Neural cell (in vitro differentiated cells): ENCODE measurements around the gene TMEM147. TPM values are rescaled to one million over a fixed set of nuclear protein-coding genes. Genes with fewer than 3 reads are reported as not detected.

ENCODE experiments used
- H2AFZ ChIP-seq: fragments of 200-600, 300-800 bp; sonication (generic), shearing (Covaris generic); 2 replicates; pipeline ENCODE4 v1.6.0; 2014; ENCODE audit warnings: low read depth, mild to moderate bottlenecking, antibody characterized with exemption, low read length, moderate library complexity
- H3F3A ChIP-seq: fragments of 200-600 bp; shearing (Covaris generic); 2 replicates; pipeline ENCODE4 v1.6.1; 2016; ENCODE audit warnings: mild to moderate bottlenecking, moderate library complexity, mixed read lengths, antibody characterized with exemption, low read length; ENCODE audit not compliant: insufficient read depth, poor library complexity, severe bottlenecking
- H3K27ac ChIP-seq: fragments of 200-600, 300-800 bp; sonication (generic), shearing (Covaris generic); 2 replicates; pipeline ENCODE4 v1.5.1; 2014; ENCODE audit warnings: mild to moderate bottlenecking, low read length, moderate library complexity
- H3K27me3 ChIP-seq: fragments of 300-800, 200-600 bp; sonication (generic), shearing (Covaris generic); 2 replicates; pipeline ENCODE4 v1.6.0; 2014; ENCODE audit warnings: mild to moderate bottlenecking, low read depth, low read length, moderate library complexity; ENCODE audit not compliant: insufficient read depth
- H3K36me3 ChIP-seq: fragments of 300-800, 200-600 bp; sonication (generic), shearing (Covaris generic); 2 replicates; pipeline ENCODE4 v1.5.1; 2014; ENCODE audit warnings: mild to moderate bottlenecking, antibody characterized with exemption, low read length, moderate library complexity; ENCODE audit not compliant: insufficient read depth
- H3K4me2 ChIP-seq: fragments of 300-800, 200-600 bp; sonication (generic), shearing (Covaris generic); 2 replicates; pipeline ENCODE4 v1.6.0; 2014; ENCODE audit warnings: mild to moderate bottlenecking, low read length
- H3K4me3 ChIP-seq: fragments of 300-800, 200-600 bp; sonication (generic), shearing (Covaris generic); 2 replicates; pipeline ENCODE4 v1.5.1; 2014; ENCODE audit warnings: mild to moderate bottlenecking, low read length, moderate library complexity
- H3K79me2 ChIP-seq: fragments of 200-600 bp; shearing (Covaris generic); replicated peaks from 2 replicates; pipeline ENCODE4 v1.6.0; 2014; ENCODE audit warnings: mild to moderate bottlenecking, low read length, moderate library complexity; ENCODE audit not compliant: insufficient read depth
- H3K9ac ChIP-seq: fragments of 300-800, 200-600 bp; sonication (generic), shearing (Covaris generic); 2 replicates; pipeline ENCODE4 v1.6.1; 2016; ENCODE audit warnings: mild to moderate bottlenecking, low read length, mixed read lengths
- H3K9me2 ChIP-seq: fragments of 200-600 bp; shearing (Covaris generic); 2 replicates; pipeline ENCODE4 v1.6.1; 2016; ENCODE audit warnings: mild to moderate bottlenecking, low read length, mixed read lengths; ENCODE audit not compliant: insufficient read depth
- H3K9me3 ChIP-seq: fragments of 200-600, 300-800 bp; sonication (generic), shearing (Covaris generic); 2 replicates; pipeline ENCODE4 v1.6.1; 2016; ENCODE audit warnings: mild to moderate bottlenecking, mixed run types, low read length, moderate library complexity, mixed read lengths
- H4K20me1 ChIP-seq: fragments of 200-600 bp; shearing (Covaris generic); 2 replicates; pipeline ENCODE4 v1.6.1; 2016; ENCODE audit warnings: mild to moderate bottlenecking, mixed run types; ENCODE audit not compliant: insufficient read depth
- EP300 ChIP-seq: fragments of 450-650 bp; conservative IDR thresholded peaks from 2 replicates; pipeline ENCODE4 v1.6.1; 2014; ENCODE audit warnings: antibody characterized with exemption, mild to moderate bottlenecking, moderate library complexity; ENCODE audit not compliant: poor library complexity, severe bottlenecking
- EZH2 ChIP-seq: fragments of 200-600, 300-800 bp; shearing (Covaris generic), sonication (generic); IDR thresholded peaks from 2 replicates; pipeline ENCODE4 v1.6.1; 2014; ENCODE audit warnings: antibody characterized with exemption, low read length, borderline replicate concordance, mild to moderate bottlenecking; ENCODE audit not compliant: insufficient read depth, poor library complexity, severe bottlenecking
- MXI1 ChIP-seq: fragments of 450-650 bp; conservative IDR thresholded peaks from 2 replicates; pipeline ENCODE4 v1.6.1; 2014; ENCODE audit warnings: antibody characterized with exemption, mild to moderate bottlenecking; ENCODE audit not compliant: poor library complexity, severe bottlenecking
- POLR2AphosphoS5 ChIP-seq: IDR thresholded peaks from 2 replicates; pipeline ENCODE4 v1.6.1; 2012
- RAD21 ChIP-seq: fragments of 450-650 bp; conservative IDR thresholded peaks from 2 replicates; pipeline ENCODE4 v1.6.1; 2014; ENCODE audit warnings: antibody characterized with exemption, mild to moderate bottlenecking, moderate library complexity
- SMC3 ChIP-seq: fragments of 450-650 bp; conservative IDR thresholded peaks from 2 replicates; pipeline ENCODE4 v1.6.1; 2014; ENCODE audit warnings: antibody characterized with exemption, mild to moderate bottlenecking, moderate library complexity; ENCODE audit not compliant: poor library complexity
- TAF1 ChIP-seq: IDR thresholded peaks from 2 replicates; pipeline ENCODE4 v1.6.1; 2012; ENCODE audit warnings: low read depth
- polyA plus RNA-seq: library from polyadenylated mRNA; depleted of rRNA; stranded (reverse); fragments of >200 nt; gene quantifications from 2 replicates; pipeline ENCODE4 v1.2.3, GENCODE V29; 2014
- TF ChIP-seq, protein P1 (sequence below): fragments of 450-650 bp; IDR thresholded peaks from 2 replicates; pipeline ENCODE4 v1.5.1; 2014; ENCODE audit warnings: antibody characterized with exemption, mild to moderate bottlenecking, moderate library complexity; ENCODE audit not compliant: poor library complexity, severe bottlenecking
- TF ChIP-seq, protein P2 (sequence below): IDR thresholded peaks from 2 replicates; pipeline ENCODE4 v1.6.1; 2012; ENCODE audit warnings: borderline replicate concordance

TMEM147 gene
- polyA plus RNA-seq, 1 donor from 2014 or later: 106 TPM

DNA sequence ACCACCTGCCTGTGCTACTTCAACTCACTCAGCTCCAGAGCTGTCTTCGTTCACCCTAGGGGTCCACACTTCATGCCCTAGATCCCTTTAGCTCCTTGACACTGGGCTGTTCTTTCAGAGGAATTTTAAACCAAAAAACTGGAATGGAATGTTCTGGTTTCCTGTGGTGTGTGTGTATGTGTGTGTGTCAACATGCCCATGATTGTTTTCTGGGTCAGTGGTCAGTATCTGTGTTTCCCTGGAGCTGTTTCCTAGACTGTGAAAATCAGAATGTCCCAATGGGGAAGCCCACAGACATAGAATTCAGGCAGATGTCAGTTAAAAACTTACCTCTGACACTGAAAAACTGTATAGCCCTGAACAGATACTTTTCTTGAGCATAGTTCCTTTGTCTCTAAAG is 41.9 kb downstream of the TMEM147 start:
- Histone ChIP-seq H3K27ac (no peak overlapping the region), H3K9me2 (no peaks in the 10 kb centered on the region), H3K4me2 (no peak overlapping the region), H3F3A (no peaks in the 10 kb centered on the region), H4K20me1 (no peaks in the 10 kb centered on the region), H3K27me3 (no peaks in the 10 kb centered on the region), H3K36me3 (no peaks in the 10 kb centered on the region), H2AFZ (no peak overlapping the region), H3K4me3 (no peak overlapping the region), H3K79me2 (no peaks in the 10 kb centered on the region), H3K9me3 (no peaks in the 10 kb centered on the region), H3K9ac (no peak overlapping the region)
- TF ChIP-seq SMC3 (no peak), EP300 (no peak), TAF1 (no peak), RAD21 (no peak), MXI1 (no peak), POLR2AphosphoS5 (no peak), EZH2 (no peak)
- TF ChIP-seq, protein P1, sequence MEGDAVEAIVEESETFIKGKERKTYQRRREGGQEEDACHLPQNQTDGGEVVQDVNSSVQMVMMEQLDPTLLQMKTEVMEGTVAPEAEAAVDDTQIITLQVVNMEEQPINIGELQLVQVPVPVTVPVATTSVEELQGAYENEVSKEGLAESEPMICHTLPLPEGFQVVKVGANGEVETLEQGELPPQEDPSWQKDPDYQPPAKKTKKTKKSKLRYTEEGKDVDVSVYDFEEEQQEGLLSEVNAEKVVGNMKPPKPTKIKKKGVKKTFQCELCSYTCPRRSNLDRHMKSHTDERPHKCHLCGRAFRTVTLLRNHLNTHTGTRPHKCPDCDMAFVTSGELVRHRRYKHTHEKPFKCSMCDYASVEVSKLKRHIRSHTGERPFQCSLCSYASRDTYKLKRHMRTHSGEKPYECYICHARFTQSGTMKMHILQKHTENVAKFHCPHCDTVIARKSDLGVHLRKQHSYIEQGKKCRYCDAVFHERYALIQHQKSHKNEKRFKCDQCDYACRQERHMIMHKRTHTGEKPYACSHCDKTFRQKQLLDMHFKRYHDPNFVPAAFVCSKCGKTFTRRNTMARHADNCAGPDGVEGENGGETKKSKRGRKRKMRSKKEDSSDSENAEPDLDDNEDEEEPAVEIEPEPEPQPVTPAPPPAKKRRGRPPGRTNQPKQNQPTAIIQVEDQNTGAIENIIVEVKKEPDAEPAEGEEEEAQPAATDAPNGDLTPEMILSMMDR: no peak

DNA sequence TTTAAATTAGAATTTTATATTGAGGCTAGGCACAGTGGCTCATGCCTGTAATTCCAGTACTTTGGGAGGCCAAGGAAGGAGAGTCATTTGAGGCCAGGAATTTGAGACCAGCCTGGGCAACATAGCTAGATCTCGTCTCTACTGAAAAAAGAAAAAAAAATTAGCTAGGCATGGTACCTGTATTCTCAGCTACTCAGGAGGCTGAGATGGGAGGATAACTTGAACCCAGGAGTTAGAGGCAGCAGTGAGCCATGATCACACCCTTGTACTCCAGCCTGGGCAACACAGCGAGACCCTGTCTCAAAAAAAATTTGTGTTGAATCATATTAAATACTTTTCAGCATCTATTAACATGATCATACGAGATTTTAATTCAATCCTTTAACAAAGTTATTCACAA is 45.4 kb downstream of the TMEM147 start:
- Histone ChIP-seq H3K9ac (no peak overlapping the region), H3F3A (no peaks in the 10 kb centered on the region), H3K36me3 (no peaks in the 10 kb centered on the region), H3K9me2 (no peaks in the 10 kb centered on the region), H3K27ac (no peak overlapping the region), H3K9me3 (no peaks in the 10 kb centered on the region), H3K4me3 (no peak overlapping the region), H4K20me1 (no peaks in the 10 kb centered on the region), H3K79me2 (no peaks in the 10 kb centered on the region), H3K27me3 (no peaks in the 10 kb centered on the region), H2AFZ (no peak overlapping the region), H3K4me2 (no peak overlapping the region)
- TF ChIP-seq MXI1 (no peak), SMC3 (no peak), TAF1 (no peak), POLR2AphosphoS5 (no peak), EP300 (no peak), RAD21 (no peak)
- TF ChIP-seq, protein P2, sequence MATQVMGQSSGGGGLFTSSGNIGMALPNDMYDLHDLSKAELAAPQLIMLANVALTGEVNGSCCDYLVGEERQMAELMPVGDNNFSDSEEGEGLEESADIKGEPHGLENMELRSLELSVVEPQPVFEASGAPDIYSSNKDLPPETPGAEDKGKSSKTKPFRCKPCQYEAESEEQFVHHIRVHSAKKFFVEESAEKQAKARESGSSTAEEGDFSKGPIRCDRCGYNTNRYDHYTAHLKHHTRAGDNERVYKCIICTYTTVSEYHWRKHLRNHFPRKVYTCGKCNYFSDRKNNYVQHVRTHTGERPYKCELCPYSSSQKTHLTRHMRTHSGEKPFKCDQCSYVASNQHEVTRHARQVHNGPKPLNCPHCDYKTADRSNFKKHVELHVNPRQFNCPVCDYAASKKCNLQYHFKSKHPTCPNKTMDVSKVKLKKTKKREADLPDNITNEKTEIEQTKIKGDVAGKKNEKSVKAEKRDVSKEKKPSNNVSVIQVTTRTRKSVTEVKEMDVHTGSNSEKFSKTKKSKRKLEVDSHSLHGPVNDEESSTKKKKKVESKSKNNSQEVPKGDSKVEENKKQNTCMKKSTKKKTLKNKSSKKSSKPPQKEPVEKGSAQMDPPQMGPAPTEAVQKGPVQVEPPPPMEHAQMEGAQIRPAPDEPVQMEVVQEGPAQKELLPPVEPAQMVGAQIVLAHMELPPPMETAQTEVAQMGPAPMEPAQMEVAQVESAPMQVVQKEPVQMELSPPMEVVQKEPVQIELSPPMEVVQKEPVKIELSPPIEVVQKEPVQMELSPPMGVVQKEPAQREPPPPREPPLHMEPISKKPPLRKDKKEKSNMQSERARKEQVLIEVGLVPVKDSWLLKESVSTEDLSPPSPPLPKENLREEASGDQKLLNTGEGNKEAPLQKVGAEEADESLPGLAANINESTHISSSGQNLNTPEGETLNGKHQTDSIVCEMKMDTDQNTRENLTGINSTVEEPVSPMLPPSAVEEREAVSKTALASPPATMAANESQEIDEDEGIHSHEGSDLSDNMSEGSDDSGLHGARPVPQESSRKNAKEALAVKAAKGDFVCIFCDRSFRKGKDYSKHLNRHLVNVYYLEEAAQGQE: no peak
- TF ChIP-seq, protein P1: no peak
